Activated naive CD8-positive, alpha-beta T cell treated with anti-CD3 and anti-CD28 coated beads for 36 hours (primary cell): Measurements from ENCODE around the gene WNT3. TPM values are rescaled to one million over a fixed set of nuclear protein-coding genes. Genes with fewer than 3 reads are reported as not detected.

Experiments used
- DNase-seq: peaks from one replicate; pipeline ENCODE4 v3.0.0; 2021
- H3K27ac Mint-ChIP-seq: one replicate; pipeline ENCODE4 v1.8.0; 2022; ENCODE audit warnings: mild to moderate bottlenecking, moderate library complexity, mixed read lengths
- H3K27me3 Mint-ChIP-seq: one replicate; pipeline ENCODE4 v1.8.0; 2022; ENCODE audit warnings: mild to moderate bottlenecking, mixed read lengths
- H3K36me3 Mint-ChIP-seq: one replicate; pipeline ENCODE4 v1.8.0; 2021; ENCODE audit warnings: mild to moderate bottlenecking, mixed read lengths
- H3K4me1 Mint-ChIP-seq: one replicate; pipeline ENCODE4 v1.8.0; 2021; ENCODE audit warnings: mixed read lengths
- H3K4me3 Mint-ChIP-seq: one replicate; pipeline ENCODE4 v1.8.0; 2022; ENCODE audit warnings: mild to moderate bottlenecking, moderate library complexity, mixed read lengths
- H3K9me3 Mint-ChIP-seq: one replicate; pipeline ENCODE4 v1.8.0; 2022; ENCODE audit warnings: mixed read lengths
- total RNA-seq, 2 experiments: library from RNA; stranded (reverse); gene quantifications; one replicate each; pipeline ENCODE4 v1.2.3, GENCODE V29; 2021

WNT3 gene
- total RNA-seq, 2 experiments from 2014 or later = 0.06 to 0.08 TPM

DNA sequence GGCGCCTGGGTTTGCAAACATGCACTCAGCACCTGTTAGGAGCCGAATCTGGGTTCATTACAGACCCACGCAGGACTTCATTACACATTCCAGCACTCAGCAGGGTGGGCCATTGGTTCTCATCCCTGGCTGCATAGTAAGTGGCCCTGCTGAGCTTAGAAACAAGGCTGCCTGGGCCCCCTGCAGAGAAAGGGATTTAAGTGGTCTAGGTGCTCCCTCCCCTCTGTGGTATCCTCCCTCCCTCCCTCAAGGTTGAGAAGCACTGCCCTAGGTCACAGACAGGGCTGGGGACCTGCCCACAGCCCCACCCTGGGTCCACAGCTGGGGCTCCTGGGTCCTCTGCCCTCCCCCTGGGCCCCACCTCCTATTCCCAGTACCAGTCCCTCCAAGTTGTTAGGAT lies 28.3 kb downstream of the WNT3 start:
- Mint-ChIP-seq H3K27me3 (peaks cover 26% of the 10 kb centered on the region), H3K4me3 (no peak overlapping the region), H3K9me3 (no peaks in the 10 kb centered on the region), H3K27ac (no peak overlapping the region), H3K4me1 (no peaks in the 10 kb centered on the region), H3K36me3 (no peaks in the 10 kb centered on the region)
- no peak for DNase-seq

DNA sequence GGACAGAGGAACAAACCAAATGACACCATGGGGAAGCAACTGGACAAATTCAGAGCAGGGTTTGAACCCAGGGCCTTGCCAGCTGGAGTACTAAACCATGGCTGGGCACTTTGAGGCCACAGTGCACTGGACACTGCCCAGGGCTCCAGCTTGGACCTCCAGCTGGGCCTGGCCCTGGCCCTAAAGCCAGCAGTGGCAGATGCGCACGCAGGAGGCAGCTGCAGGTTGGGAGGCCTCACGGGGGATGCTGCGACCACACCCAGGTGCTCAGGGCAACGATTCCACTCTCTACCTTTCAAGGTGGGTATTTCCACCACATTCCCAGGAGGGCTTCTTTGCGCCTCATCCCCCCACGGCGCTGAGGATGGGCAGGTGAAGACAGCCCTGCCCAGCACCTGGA lies 28.9 kb downstream of the WNT3 start:
- no peaks in the 10 kb centered on the region for H3K9me3 Mint-ChIP-seq
- no peak overlapping the region for H3K27ac Mint-ChIP-seq
- no peaks in the 10 kb centered on the region for H3K4me1 Mint-ChIP-seq
- DNase-seq = no peak
- H3K36me3 Mint-ChIP-seq = no peaks in the 10 kb centered on the region
- peaks cover 24% of the 10 kb centered on the region for H3K27me3 Mint-ChIP-seq
- no peak overlapping the region for H3K4me3 Mint-ChIP-seq

DNA sequence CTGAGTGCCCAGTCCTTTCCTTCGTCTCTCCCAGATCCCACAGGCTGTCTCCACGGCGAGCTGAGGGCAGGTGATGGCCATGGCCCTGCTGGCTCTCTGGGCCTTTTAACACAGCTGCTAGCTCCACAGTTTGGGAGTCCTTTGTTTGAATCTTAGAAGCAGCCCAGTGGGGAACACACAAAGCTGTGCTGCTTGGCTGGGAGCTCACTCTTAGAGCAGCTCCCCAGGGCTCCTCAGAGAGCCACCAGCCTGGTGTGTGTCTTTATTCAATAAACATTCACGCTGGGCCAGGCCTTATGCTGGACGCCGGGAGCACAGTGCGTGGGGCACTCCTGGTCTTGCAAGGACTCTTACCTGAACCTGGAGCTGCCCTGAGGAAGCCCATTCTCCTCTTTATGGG lies 29.7 kb downstream of the WNT3 start:
- no peaks in the 10 kb centered on the region for H3K4me1 Mint-ChIP-seq
- H3K9me3 Mint-ChIP-seq = no peaks in the 10 kb centered on the region
- H3K36me3 Mint-ChIP-seq = no peaks in the 10 kb centered on the region
- no peak overlapping the region for H3K27ac Mint-ChIP-seq
- H3K27me3 Mint-ChIP-seq = peaks cover 18% of the 10 kb centered on the region
- DNase-seq = no peak
- H3K4me3 Mint-ChIP-seq = no peak overlapping the region

DNA sequence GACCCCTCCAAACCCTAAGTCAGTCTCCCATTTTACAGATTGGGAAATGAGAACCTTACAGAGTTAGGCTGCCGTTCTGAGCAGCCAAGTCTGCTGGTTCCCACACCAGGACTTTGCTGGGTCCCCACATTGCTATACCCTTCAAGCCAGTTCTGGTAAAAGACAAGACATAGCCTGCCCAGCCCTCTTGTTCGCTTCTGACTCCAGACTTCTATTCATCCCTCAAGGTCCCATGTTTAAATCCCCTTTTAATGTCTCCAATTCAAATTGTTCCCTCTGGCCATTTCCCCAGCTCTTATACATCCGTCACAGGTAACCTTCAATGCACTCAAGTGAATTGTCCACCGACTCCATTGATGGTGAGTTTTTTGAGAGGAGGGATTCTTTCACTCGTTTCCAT lies 30.2 kb downstream of the WNT3 start:
- no peaks in the 10 kb centered on the region for H3K9me3 Mint-ChIP-seq
- H3K36me3 Mint-ChIP-seq = no peaks in the 10 kb centered on the region
- no peak overlapping the region for H3K27ac Mint-ChIP-seq

DNA sequence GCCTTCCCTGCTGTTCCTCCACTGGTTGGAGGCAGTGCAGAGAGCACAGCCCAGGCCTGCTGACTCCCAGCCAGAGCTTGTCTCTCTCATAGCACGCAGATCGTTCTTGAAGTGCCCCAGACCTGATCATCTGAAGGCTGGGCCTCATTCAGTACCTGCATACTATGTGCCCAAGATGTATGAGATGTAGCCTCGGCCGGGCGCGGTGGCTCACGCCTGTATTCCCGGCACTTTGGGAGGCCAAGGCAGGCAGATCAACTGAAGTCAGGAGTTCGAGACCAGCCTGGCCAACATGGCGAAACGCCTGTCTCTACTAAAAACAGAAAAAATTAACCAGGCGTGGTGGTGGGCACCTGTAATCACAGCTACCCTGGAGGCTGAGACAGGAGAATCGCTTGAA lies 31.0 kb downstream of the WNT3 start:
- H3K4me1 Mint-ChIP-seq = no peaks in the 10 kb centered on the region
- peaks cover 17% of the 10 kb centered on the region for H3K27me3 Mint-ChIP-seq
- no peaks in the 10 kb centered on the region for H3K9me3 Mint-ChIP-seq
- DNase-seq = no peak
- H3K36me3 Mint-ChIP-seq = no peaks in the 10 kb centered on the region
- no peak overlapping the region for H3K27ac Mint-ChIP-seq
- no peak overlapping the region for H3K4me3 Mint-ChIP-seq

More for the DNA sequence above, 30.2 kb downstream of the WNT3 start:
- Mint-ChIP-seq H3K27me3 (peaks cover 17% of the 10 kb centered on the region), H3K4me1 (no peaks in the 10 kb centered on the region), H3K4me3 (no peak overlapping the region)
- DNase-seq = no peak

DNA sequence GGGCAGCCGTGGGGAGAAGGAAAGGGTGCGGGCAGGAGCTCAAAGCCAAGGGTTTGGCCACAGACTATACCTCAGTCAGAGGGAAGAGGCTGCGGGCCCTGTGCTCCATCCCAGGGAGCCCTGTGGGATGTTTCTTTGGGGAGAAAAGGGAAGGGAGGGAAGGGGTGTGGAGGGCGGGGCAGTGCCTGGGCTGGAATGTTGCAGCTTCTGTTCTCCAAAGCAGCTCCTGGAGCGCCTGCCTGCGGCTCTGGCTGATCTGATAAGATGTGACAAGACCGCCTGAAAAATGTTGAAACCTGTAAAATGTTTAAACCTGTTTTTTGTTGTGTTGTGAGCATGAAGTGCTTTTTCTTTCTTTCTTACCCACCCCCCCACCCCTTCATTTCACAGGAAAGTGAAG lies 32.8 kb downstream of the WNT3 start:
- peaks cover 10% of the 10 kb centered on the region for H3K27me3 Mint-ChIP-seq
- no peak overlapping the region for H3K4me3 Mint-ChIP-seq
- no peak for DNase-seq
- no peaks in the 10 kb centered on the region for H3K4me1 Mint-ChIP-seq
- no peaks in the 10 kb centered on the region for H3K9me3 Mint-ChIP-seq
- no peak overlapping the region for H3K27ac Mint-ChIP-seq
- H3K36me3 Mint-ChIP-seq = no peaks in the 10 kb centered on the region

DNA sequence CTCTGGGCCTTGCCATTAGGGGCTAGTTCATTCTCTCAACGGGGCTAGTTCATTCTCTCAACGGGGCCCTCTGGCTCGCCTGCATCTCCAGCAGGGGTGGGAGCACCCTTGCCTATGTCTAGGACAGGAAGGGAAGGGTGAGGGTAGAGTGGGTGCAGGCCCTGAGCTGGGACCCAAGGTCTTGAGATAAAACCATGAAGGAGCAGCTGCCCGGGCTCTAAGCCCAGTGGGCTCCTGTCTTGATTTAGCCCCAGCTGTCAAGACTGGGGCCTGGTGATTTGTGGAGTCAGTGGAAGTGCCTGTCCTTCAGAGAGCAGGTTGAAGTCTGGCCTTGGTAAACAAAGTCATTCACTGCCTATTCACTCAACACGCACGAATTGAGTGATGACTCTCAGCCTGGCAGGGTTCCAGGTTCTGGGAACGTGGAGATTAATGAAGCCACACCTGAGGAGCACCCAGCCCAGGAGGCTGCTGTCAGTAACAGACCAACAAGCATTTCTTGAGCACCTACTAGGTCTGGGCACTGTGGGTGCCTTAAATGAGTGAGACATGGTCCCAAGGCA lies 35.4 kb downstream of the WNT3 start:
- no peak for DNase-seq
- H3K4me1 Mint-ChIP-seq = no peaks in the 10 kb centered on the region
- no peaks in the 10 kb centered on the region for H3K9me3 Mint-ChIP-seq
- H3K27ac Mint-ChIP-seq = no peak overlapping the region
- H3K4me3 Mint-ChIP-seq = no peak overlapping the region
- no peaks in the 10 kb centered on the region for H3K36me3 Mint-ChIP-seq
- no peaks in the 10 kb centered on the region for H3K27me3 Mint-ChIP-seq

DNA sequence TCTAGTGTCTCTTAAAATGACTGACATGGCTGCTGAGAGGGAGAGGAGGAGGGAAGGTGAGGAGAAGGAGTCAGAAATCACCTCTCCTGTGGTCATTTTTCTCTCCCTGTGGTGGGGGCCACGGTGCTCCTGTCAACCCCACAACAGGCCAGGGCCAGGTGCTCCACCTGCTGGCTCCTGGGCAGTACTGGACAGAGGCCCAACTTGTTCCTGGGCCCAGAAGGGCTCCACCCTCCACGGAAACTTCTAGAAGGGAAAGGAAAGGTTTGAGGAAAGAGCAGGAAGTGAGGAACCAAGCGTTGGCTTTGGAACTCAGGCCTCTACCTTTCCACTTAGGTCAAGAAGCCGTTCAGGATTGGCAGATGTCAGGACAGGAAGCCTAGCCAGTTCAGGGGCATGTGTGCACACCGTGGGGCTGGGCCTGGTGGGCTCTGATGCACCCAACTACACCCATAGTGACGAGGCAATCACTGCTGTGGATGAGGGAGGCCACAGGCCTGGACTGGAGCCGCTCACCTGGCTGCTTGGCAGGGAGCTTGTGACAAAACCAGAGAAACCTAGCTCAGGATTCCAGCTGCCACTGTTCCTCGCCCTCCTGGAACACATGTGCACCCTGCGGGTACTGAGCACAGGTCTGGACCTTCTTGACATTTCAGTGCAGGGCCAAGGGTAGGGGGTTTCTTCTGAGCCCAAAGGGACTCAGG lies 36.1 kb downstream of the WNT3 start:
- Mint-ChIP-seq H3K4me3 (no peak overlapping the region), H3K9me3 (no peaks in the 10 kb centered on the region), H3K27ac (no peak overlapping the region), H3K4me1 (no peaks in the 10 kb centered on the region), H3K27me3 (no peaks in the 10 kb centered on the region), H3K36me3 (no peaks in the 10 kb centered on the region)
- DNase-seq = no peak

DNA sequence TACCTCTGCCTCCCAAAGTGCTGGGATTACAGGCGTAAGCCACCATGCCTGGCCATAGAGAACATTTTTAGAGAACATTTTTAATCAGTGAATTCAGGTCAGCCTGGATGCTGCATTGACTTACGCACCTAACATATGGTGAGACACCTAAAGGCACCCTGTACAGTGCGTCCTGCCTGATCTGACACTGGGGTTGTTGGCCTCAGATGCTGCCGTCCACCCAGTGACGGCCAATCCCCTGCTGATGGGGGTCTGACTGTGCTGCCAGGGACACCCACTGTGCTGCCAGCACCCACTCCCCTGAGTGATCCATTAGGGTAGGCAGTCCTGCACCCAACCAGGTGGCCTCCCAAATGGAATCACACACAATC lies 38.5 kb downstream of the WNT3 start:
- Mint-ChIP-seq H3K4me3 (no peak overlapping the region), H3K36me3 (no peaks in the 10 kb centered on the region), H3K27me3 (peaks cover 4% of the 10 kb centered on the region), H3K9me3 (no peaks in the 10 kb centered on the region), H3K27ac (no peak overlapping the region), H3K4me1 (no peaks in the 10 kb centered on the region)
- DNase-seq = no peak

DNA sequence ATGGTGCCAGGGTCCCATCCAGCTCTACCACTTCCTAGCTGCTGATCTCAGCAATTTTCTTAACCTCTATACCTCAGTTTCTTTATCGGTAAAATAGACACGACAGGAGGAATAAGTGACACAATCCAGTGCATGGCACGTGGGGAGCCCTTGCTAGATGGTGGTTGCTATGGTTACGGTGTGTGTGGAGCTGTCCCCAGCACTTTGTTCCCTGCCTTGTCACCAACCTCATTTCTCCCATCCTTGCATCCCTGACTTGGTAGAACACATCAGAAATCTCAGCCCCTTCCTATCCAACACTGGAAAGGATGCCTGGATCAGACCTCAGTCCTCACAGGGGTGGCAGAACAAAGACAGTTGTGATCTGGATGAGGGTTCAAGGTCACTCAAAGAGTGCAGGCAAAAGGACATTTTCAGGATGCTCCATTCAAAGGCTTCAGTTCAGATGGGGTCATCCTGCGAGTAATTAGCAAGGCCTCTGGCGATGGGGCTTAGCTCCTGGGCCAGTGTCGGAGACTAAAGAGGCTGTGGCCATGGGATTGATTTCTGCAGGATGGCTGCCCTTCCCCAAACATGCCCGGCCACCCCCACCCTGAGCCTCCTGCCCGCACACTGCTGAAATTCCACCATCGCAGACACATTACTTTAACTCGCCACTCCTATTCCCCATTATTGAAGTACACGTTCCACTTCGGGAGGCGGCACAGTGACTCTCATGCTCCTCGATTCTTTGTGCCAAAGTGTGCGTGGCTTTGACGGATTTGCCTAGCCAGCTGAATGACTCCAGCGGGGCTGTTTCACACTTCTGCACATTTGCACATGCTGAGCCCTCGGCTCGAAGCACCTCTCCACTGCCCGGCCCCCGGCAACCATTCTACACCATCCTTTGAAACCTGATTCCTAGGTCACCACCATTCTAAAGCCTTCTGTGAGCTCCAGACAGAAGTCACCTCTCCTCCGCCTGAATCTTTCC lies 40.3 kb downstream of the WNT3 start:
- no peak overlapping the region for H3K27ac Mint-ChIP-seq
- H3K36me3 Mint-ChIP-seq = no peaks in the 10 kb centered on the region
- H3K9me3 Mint-ChIP-seq = no peaks in the 10 kb centered on the region
- no peak for DNase-seq
- no peaks in the 10 kb centered on the region for H3K4me1 Mint-ChIP-seq
- H3K27me3 Mint-ChIP-seq = peaks cover 22% of the 10 kb centered on the region
- no peak overlapping the region for H3K4me3 Mint-ChIP-seq

DNA sequence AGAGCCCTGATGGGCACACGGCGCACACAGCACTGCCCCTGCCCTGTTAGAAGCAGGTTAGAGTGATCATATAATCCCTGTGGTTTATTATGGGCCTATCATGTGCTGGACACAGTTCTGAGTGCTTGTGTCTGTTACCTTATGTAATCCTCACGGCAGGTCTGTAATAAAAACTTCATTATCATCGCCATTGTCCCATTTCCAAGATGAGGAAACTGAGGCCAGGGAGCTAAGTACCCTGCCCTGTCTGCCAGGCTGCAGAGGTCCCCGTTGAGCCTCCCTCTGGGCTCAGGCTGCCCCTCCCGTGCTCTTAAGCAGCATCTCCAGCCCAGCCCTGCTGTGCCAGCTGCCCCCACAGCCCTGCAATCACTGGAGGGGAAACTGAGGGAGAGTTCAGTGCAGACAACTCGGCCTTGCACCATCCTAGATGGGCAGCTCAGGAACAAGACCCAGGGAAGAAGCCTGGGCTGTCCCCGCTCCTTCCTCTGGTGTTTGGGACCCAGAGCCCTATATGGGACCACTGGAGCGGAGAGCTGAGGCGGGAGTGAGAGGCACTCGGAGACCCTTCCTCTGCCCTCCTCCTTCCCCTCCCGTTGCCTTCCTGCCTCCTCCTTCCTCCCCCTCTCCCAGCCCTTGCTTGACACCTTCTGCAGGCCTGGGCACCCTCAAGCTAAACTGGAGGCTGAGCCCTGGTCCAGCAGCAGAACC lies 42.0 kb downstream of the WNT3 start:
- H3K4me3 Mint-ChIP-seq = no peak overlapping the region
- no peaks in the 10 kb centered on the region for H3K9me3 Mint-ChIP-seq
- H3K4me1 Mint-ChIP-seq = peaks cover 4% of the 10 kb centered on the region
- H3K27ac Mint-ChIP-seq = no peak overlapping the region
- DNase-seq = no peak
- H3K36me3 Mint-ChIP-seq = no peaks in the 10 kb centered on the region
- peaks cover 34% of the 10 kb centered on the region for H3K27me3 Mint-ChIP-seq

DNA sequence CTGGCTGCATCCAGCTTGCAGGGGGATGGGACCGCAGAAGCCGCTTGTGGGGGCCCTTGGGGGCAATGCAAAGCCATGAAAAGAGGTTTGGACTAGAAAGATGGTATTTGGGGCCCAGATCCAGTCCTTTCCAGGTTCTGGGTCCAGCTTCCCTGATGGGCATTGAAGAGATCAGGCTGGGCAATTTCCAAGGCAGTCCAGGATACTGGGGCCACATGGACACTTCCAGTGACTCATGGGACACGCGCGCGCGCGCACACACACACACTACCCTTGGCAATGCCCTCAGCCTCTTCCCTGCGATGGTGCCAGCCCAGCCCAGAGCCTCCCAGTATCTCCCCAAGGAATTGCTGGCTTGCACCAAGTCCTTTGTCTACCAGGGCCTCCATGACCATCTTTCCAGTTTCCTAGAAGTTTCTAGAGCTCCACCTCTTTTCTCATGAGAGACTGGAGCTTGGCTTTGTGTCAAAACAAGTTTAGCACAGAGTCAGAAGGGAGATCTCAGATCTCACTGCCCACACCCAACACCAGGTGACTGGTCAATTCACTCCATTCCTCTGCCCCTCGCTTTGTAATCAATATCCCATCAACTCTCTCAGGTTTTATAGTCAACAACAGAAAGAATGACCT lies 44.3 kb downstream of the WNT3 start:
- no peak for DNase-seq
- Mint-ChIP-seq H3K9me3 (no peaks in the 10 kb centered on the region), H3K27me3 (peaks cover 48% of the 10 kb centered on the region), H3K4me3 (no peak overlapping the region), H3K27ac (no peak overlapping the region), H3K4me1 (peaks cover 12% of the 10 kb centered on the region), H3K36me3 (no peaks in the 10 kb centered on the region)

DNA sequence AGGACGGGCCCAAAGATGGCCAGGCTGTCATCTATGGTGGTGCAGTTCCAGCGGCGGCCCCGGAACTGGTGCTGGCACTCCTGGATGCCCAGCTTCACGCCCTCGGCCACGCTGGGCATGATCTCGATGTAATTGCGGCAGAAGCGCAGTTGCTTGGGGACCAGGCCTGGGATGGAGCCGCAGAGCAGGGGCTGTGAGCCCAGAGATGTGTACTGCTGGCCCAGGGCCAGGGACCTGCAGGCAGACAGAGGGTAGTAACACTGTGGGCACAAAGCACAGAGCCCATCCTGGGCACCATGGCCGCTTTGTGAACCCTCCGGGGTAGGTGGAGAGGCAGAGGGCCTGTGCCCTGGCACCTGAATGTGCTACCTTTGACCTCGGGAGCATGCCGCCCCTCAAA lies 44.8 kb downstream of the WNT3 start:
- no peak for DNase-seq
- Mint-ChIP-seq H3K27me3 (peaks cover 48% of the 10 kb centered on the region), H3K27ac (no peak overlapping the region), H3K4me1 (peaks cover 12% of the 10 kb centered on the region), H3K4me3 (no peak overlapping the region), H3K9me3 (no peaks in the 10 kb centered on the region), H3K36me3 (no peaks in the 10 kb centered on the region)

DNA sequence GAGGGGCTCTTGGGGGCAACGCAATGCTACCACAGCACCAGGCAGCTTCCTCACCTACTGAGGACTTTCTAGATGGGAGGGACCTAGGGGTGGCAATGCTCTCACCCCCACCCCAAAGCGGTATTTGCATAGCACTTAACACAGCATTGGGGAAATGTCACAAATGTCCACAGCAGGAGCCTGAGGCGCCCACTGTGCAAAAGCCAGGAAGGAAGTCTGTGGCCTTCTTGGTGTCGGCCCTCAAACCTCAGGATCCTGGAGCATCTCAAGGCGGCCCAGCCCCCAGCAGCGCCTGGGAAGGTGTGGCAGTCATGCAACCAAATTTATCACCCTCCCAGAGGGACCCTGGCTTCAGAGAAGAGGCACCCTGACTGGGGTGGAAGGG lies 45.3 kb downstream of the WNT3 start:
- Mint-ChIP-seq H3K36me3 (no peaks in the 10 kb centered on the region), H3K4me3 (no peak overlapping the region)

More for the DNA sequence above, 45.3 kb downstream of the WNT3 start:
- Mint-ChIP-seq H3K9me3 (no peaks in the 10 kb centered on the region), H3K27ac (no peak overlapping the region), H3K27me3 (peaks cover 48% of the 10 kb centered on the region), H3K4me1 (peaks cover 12% of the 10 kb centered on the region)
- DNase-seq = no peak
